Mesendoderm (in vitro differentiated cells): ENCODE results near the gene PGGHG.

ENCODE experiments used
- DNase-seq: peaks from one replicate; pipeline ENCODE4 v3.0.0; 2013
- H2AK5ac ChIP-seq: 2 replicates; pipeline ENCODE4 v1.6.1; 2013; ENCODE audit warnings: low read length, inconsistent platforms
- H2BK120ac ChIP-seq: 2 replicates; pipeline ENCODE4 v1.6.1; 2013; ENCODE audit warnings: low read depth, mild to moderate bottlenecking, low read length, moderate library complexity, mixed read lengths
- H2BK15ac ChIP-seq: replicated peaks from 2 replicates; pipeline ENCODE4 v1.6.1; 2013; ENCODE audit warnings: low read depth, mild to moderate bottlenecking, moderate library complexity
- H2BK5ac ChIP-seq: 2 replicates; pipeline ENCODE4 v1.6.1; 2013; ENCODE audit warnings: low read length, inconsistent platforms
- H3K18ac ChIP-seq: 2 replicates; pipeline ENCODE4 v1.6.1; 2013; ENCODE audit warnings: mild to moderate bottlenecking, low read length, mixed read lengths
- H3K23ac ChIP-seq: one replicate; pipeline ENCODE4 v1.6.1; 2013; ENCODE audit warnings: low read length
- H3K27ac ChIP-seq: 2 replicates; pipeline ENCODE4 v1.5.1; 2013; ENCODE audit warnings: low read depth, mild to moderate bottlenecking, inconsistent platforms, low read length, moderate library complexity
- H3K27me3 ChIP-seq: 2 replicates; pipeline ENCODE4 v1.6.1; 2013; ENCODE audit warnings: low read length, control low read depth, mild to moderate bottlenecking, inconsistent platforms; ENCODE audit not compliant: insufficient read depth, poor library complexity
- H3K36me3 ChIP-seq: 2 replicates; pipeline ENCODE4 v1.6.1; 2013; ENCODE audit warnings: low read length, inconsistent platforms; ENCODE audit not compliant: control insufficient read depth, insufficient read depth
- H3K4ac ChIP-seq: one replicate; pipeline ENCODE4 v1.6.1; 2013; ENCODE audit warnings: low read depth, mild to moderate bottlenecking, low read length, moderate library complexity
- H3K4me1 ChIP-seq: 2 replicates; pipeline ENCODE4 v1.6.1; 2013; ENCODE audit warnings: low read depth, low read length, inconsistent platforms; ENCODE audit not compliant: control insufficient read depth
- H3K4me2 ChIP-seq: 2 replicates; pipeline ENCODE4 v1.6.1; 2013; ENCODE audit warnings: low read length
- H3K4me3 ChIP-seq: 2 replicates; pipeline ENCODE4 v1.5.1; 2013; ENCODE audit warnings: mild to moderate bottlenecking, low read length
- H3K56ac ChIP-seq: one replicate; pipeline ENCODE4 v1.6.1; 2013; ENCODE audit warnings: low read length
- H3K79me1 ChIP-seq: 2 replicates; pipeline ENCODE4 v1.6.1; 2013; ENCODE audit warnings: low read length, inconsistent platforms
- H3K79me2 ChIP-seq: 2 replicates; pipeline ENCODE4 v1.6.1; 2013; ENCODE audit warnings: mild to moderate bottlenecking, low read length; ENCODE audit not compliant: control insufficient read depth, insufficient read depth
- H3K9ac ChIP-seq: 2 replicates; pipeline ENCODE4 v1.6.1; 2013; ENCODE audit warnings: low read length, inconsistent platforms
- H4K5ac ChIP-seq: one replicate; pipeline ENCODE4 v1.6.1; 2013; ENCODE audit warnings: low read length
- H4K8ac ChIP-seq: one replicate; pipeline ENCODE4 v1.6.1; 2013; ENCODE audit warnings: low read depth, mild to moderate bottlenecking, control low read depth, low read length, moderate library complexity
- WGBS: extraction: QIAGEN DNeasy Blood & Tissue Kit; methylation state at CpG from one replicate; pipeline ENCODE4 v1.1.7; 2013; ENCODE audit warnings: low lambda C conversion rate, missing lambda C conversion rate; ENCODE audit not compliant: insufficient coverage; ENCODE audit errors: extremely low coverage; 5-methylcytosine and 5-hydroxymethylcytosine counted together

The PGGHG gene

DNA sequence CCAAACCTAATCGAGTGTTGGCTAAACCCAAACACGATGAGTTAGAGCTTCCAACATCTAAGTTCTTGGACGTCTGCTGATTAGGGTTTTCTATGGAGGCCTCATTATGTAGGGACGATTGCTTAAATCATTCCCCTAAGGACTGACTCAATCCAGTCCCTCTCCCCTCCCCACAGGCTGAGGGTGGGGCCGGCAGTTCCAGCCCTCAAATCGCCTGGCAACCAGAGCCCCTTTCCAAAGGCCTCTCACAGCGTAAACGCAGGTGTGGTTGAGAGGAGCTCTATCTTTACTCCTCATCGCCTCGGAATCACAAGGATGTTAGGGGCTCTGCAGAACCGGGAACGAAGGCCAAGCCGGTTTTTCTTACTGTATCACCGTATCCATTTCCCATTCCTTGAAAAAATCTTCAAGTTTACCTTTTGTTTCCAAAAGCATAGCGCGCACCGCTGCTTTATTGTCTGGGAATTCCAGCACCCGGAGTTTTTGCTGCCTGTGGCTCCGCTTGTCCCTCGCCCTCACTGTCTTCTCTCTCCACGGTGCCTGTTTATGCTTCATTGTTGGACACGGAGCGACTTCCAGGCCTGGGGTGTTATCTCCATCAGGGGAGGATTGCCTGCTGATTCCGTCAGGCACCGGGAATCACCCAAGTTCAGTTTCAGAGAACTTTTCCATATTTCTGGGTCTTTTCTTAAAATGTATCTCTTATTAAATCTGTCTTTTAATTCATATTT, 45.5 kb downstream of the PGGHG start:
- H3K27me3 ChIP-seq: no peaks in the 10 kb centered on the region
- H3K4ac ChIP-seq: peak overlapping the region; percentile 89
- H3K23ac ChIP-seq: peak overlapping the region; percentile 15
- H3K9ac ChIP-seq: peak overlapping the region; percentile 70
- H2BK5ac ChIP-seq: peak overlapping the region; percentile 99
- WGBS: no CpG with 5 or more reads among the region's 25 CpGs
- H3K79me1 ChIP-seq: no peaks in the 10 kb centered on the region
- H2BK120ac ChIP-seq: peak overlapping the region; percentile 97
- H2AK5ac ChIP-seq: peak overlapping the region; percentile 84
- H3K27ac ChIP-seq: peak overlapping the region; percentile 97
- peak overlapping the region; percentile 53 for H3K4me2 ChIP-seq
- no peak overlapping the region for H3K4me3 ChIP-seq
- peaks cover 7% of the 10 kb centered on the region for H3K4me1 ChIP-seq
- H3K79me2 ChIP-seq: no peaks in the 10 kb centered on the region
- DNase-seq: peak; percentile 98
- no peaks in the 10 kb centered on the region for H3K36me3 ChIP-seq
- H3K18ac ChIP-seq: peak overlapping the region; percentile 78
- H4K8ac ChIP-seq: no peak overlapping the region
- H3K56ac ChIP-seq: peak overlapping the region; percentile 87
- H4K5ac ChIP-seq: peak overlapping the region; percentile 84
- H2BK15ac ChIP-seq: no peak overlapping the region

DNA sequence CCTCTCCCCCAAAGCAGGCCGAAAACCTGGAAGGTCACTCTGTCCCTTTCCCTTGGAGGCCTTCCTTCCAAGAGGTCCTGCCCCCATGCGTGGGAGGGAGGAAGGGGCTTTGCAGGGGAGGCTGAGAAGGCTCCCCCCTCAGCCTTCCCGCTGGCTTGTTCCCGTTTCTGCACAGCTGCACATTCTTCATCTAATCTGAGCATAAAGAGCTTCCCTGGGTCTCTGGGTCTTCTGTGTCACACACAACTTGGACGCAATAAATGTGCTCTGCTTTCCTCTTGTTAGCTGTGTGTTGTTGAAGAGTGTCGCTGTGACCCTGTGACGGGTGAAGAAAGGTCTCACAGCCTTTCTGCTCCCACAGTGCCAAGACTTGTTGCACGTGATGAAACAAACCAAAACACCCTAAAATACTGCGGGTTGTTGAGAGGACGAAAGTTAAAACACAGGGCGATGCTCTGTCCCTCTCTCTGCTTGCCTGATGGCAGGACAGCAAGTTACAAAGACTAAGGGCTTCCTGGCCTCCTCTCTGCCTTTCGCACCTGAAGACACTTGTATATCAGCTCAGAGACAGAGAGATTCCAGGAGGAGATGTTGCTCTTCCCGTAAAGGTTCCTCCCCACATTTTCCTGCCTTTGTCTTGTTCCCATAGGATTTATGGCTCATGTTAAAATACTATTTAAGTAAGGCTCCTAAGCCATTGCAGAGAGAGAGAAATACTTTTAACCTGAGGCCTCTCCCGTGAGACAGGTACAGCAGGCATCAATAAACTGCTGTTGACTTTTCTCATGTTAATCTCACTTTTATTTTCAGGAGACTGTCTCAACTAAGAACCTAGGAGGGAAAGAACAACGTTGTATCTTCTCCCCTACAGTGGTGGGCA, 47.1 kb downstream of the PGGHG start:
- no peak overlapping the region for H4K8ac ChIP-seq
- H3K4me3 ChIP-seq: no peak overlapping the region
- H2BK5ac ChIP-seq: peak overlapping the region; percentile 85
- H3K27ac ChIP-seq: peak overlapping the region; percentile 45
- no peak for DNase-seq
- H2AK5ac ChIP-seq: no peak overlapping the region
- H3K36me3 ChIP-seq: no peaks in the 10 kb centered on the region
- H4K5ac ChIP-seq: no peak overlapping the region
- H3K56ac ChIP-seq: peak overlapping the region; percentile 46
- WGBS: no CpG with 5 or more reads among the region's 15 CpGs
- peak overlapping the region; percentile 41 for H3K18ac ChIP-seq
- peak overlapping the region; percentile 58 for H3K4ac ChIP-seq
- H3K9ac ChIP-seq: peak overlapping the region; percentile 6
- H3K79me1 ChIP-seq: no peaks in the 10 kb centered on the region
- no peaks in the 10 kb centered on the region for H3K27me3 ChIP-seq
- no peak overlapping the region for H3K4me2 ChIP-seq
- H3K4me1 ChIP-seq: peaks cover 7% of the 10 kb centered on the region
- H3K23ac ChIP-seq: no peak overlapping the region
- no peaks in the 10 kb centered on the region for H3K79me2 ChIP-seq
- peak overlapping the region; percentile 69 for H2BK120ac ChIP-seq
- no peak overlapping the region for H2BK15ac ChIP-seq

DNA sequence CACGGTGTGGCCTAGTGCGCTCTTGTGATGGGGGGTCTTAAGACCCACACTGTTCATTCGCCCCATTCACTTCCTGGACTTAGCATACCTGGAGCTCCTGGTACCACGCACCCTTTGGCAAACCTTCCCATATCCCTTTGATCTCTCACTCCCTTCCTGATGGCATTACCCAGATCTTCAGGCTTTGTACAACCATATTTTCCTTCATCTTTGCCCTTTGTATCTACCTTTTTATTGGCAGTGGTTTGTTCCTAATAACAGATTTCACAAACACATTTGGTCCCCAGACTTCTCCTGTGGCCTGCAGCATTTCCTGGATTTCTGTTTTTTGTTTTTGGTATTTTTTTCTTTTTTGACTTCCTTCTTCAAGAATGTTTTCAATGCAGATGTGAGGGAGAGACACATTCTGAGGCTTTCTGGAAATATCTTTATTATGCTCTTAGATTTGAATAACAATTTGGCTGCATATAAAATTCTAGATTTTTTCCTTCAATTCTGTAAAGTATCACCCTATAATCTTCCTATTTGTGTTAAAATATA, 47.8 kb downstream of the PGGHG start:
- Histone ChIP-seq H3K27me3 (no peaks in the 10 kb centered on the region), H3K36me3 (no peaks in the 10 kb centered on the region), H3K56ac (peak overlapping the region; percentile 46), H2BK120ac (peak overlapping the region; percentile 17), H3K23ac (no peak overlapping the region), H4K5ac (no peak overlapping the region), H4K8ac (no peak overlapping the region), H3K4ac (no peak overlapping the region), H3K4me2 (no peak overlapping the region), H2BK15ac (no peak overlapping the region), H3K79me2 (no peaks in the 10 kb centered on the region), H3K4me1 (peaks cover 7% of the 10 kb centered on the region), H2AK5ac (peak overlapping the region; percentile 38), H3K79me1 (no peaks in the 10 kb centered on the region), H3K9ac (no peak overlapping the region), H2BK5ac (peak overlapping the region; percentile 58), H3K27ac (peak overlapping the region; percentile 7), H3K18ac (peak overlapping the region; percentile 41), H3K4me3 (no peak overlapping the region)
- DNase-seq: no peak
- WGBS: no CpG with 5 or more reads among the region's 4 CpGs

DNA sequence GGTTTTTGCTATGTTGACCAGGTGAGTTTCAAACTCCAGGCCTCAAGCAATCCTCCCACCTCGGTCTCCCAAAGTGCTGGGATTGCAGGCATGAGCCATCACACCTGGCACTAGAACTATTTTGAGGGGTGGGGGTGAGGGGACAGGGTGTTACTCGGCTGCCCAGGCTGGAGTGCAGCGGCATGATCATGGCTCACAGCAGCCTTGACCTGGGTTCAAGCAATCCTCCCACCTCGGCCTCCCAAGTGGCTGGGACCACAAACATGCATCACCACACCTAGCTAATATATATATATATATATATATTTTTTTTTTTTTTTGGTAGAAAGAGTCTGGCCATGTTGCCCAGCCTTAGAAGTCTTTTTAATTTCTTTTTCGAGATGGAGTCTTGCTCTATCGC, 48.8 kb downstream of the PGGHG start:
- Histone ChIP-seq H4K5ac (no peak overlapping the region), H3K9ac (no peak overlapping the region), H3K23ac (no peak overlapping the region), H3K79me2 (no peaks in the 10 kb centered on the region), H3K79me1 (no peaks in the 10 kb centered on the region), H2BK5ac (no peak overlapping the region), H3K4ac (no peak overlapping the region), H4K8ac (no peak overlapping the region), H3K4me2 (no peak overlapping the region), H3K18ac (peak overlapping the region; percentile 71), H2BK15ac (no peak overlapping the region), H2AK5ac (no peak overlapping the region), H3K56ac (peak overlapping the region; percentile 40), H3K4me3 (no peak overlapping the region), H3K27me3 (no peaks in the 10 kb centered on the region), H2BK120ac (peak overlapping the region; percentile 32), H3K4me1 (peaks cover 7% of the 10 kb centered on the region), H3K27ac (no peak overlapping the region), H3K36me3 (no peaks in the 10 kb centered on the region)
- WGBS: no CpG with 5 or more reads among the region's 6 CpGs
- DNase-seq: no peak

DNA sequence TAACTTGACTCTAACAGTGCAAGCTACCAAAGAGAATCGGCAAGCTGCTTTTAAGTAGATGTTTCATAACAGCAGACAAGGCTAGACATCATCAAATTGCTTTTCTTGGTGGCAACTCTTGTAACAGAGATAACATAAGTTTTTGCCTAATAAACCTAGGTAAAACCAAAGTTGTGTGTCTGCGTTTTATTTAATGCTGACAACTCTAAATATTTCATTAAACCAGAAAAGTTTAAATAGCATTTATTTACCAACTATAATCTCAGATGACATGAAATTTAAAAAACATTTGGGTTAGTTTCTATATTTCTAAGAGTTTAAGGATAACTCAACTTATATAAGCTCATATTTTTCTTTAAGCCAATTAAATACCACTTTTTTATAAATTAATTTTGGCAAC, 51.0 kb downstream of the PGGHG start:
- peaks cover 2% of the 10 kb centered on the region for H3K4me1 ChIP-seq
- no CpG with 5 or more reads among the region's 2 CpGs for WGBS
- H3K56ac ChIP-seq: no peak overlapping the region
- no peak overlapping the region for H3K4me2 ChIP-seq
- H3K4me3 ChIP-seq: no peak overlapping the region
- no peaks in the 10 kb centered on the region for H3K27me3 ChIP-seq
- H3K18ac ChIP-seq: no peak overlapping the region
- no peak overlapping the region for H4K8ac ChIP-seq
- no peak overlapping the region for H2BK5ac ChIP-seq
- no peak overlapping the region for H4K5ac ChIP-seq
- H3K4ac ChIP-seq: no peak overlapping the region
- H3K23ac ChIP-seq: no peak overlapping the region
- no peak overlapping the region for H2BK15ac ChIP-seq
- no peak overlapping the region for H2BK120ac ChIP-seq
- no peaks in the 10 kb centered on the region for H3K79me1 ChIP-seq
- no peaks in the 10 kb centered on the region for H3K79me2 ChIP-seq
- H3K9ac ChIP-seq: no peak overlapping the region
- DNase-seq: no peak
- H3K36me3 ChIP-seq: no peaks in the 10 kb centered on the region
- H3K27ac ChIP-seq: no peak overlapping the region
- no peak overlapping the region for H2AK5ac ChIP-seq
